Stimulated activated CD4-positive, alpha-beta T cell treated with anti-CD3 and anti-CD28 coated beads, Interleukin-12 subunit alpha, Interleukin-12 subunit beta, amount 100 ng/mL, for 4 hours (primary cell): ENCODE measurements around the gene HLCS.
"Not testable (repeated sequence)": the region's sequence is repeated elsewhere in the genome, so short reads cannot be mapped to it uniquely, and the experiment has no call there.

Experiments
- DNase-seq: peaks from one replicate; pipeline ENCODE4 v3.0.0-alpha.2; 2020

The HLCS gene

DNA sequence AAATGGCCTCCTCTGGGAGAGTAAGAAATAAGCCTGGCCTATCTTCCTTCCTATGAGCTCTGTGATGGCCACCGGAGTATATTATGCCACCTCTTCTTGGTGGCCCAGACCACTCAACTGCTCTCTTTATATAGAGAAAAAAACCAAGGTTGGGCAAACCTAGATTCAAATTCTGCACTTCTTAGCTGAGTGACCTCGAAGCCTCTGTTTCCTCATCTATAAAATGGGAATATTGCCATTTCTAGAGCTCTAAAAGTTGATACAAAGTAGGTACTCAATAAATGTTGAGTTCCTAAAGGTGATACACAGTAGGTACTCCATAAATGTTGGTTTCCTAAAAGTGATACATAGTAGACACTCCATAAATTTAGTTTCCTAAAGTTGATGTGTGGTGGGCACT, 120.7 kb downstream of the HLCS start:
- no peak for DNase-seq

DNA sequence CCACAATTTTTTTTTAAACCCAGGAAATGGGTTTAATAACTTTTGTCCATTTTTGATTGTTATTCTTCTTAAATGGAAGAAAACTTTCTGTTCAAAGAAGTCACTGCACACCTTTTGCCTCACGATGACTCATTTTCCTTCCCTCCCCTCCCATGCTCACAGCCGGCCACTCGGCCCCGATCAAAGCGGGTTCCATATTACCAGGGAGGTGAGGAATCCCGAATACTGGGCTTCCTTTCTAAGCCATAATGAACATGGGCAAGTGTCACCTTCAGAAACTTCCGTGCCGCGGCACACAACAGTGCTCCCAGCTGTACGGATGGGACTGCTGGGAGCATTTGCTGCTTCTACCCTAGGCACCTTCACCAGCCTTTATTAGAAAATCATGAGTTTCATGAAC, 121.4 kb downstream of the HLCS start:
- no peak for DNase-seq

DNA sequence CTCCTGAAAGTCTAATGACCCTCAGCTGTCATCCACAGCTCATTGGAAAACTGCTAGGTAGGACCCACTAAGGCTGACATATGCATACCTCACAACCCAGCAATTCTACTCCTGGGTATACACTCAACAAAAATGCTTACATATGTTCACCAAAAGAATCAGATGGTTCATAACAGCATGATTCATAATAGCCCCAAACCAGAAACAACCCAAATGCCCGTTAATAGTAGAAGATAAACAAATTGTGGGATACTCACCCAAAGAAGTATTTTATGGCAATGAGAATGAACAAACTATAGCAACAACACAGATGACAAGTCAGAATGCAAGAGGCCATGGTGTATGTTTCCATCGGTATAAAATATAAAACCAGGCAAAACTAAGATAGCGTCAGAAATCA, 124.6 kb downstream of the HLCS start:
- DNase-seq = no peak

DNA sequence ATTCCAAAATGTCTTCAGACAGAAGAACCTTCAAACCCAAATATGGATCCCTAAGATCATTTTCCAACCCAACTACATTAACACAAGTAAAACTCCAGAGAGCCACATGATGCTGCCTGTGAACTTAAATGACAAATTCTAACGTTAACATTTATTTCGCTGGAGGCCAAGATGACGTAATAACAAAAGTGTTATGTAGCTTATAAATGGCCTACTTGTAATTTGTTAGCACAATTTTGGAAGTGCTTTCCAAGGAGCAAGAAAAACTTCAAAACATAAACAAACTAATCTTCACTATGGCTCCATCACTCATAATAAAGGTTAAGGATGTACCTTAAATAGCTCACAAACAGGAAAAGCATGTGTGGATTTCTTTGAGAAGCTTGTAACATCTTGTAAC, 126.7 kb downstream of the HLCS start:
- DNase-seq = no peak

DNA sequence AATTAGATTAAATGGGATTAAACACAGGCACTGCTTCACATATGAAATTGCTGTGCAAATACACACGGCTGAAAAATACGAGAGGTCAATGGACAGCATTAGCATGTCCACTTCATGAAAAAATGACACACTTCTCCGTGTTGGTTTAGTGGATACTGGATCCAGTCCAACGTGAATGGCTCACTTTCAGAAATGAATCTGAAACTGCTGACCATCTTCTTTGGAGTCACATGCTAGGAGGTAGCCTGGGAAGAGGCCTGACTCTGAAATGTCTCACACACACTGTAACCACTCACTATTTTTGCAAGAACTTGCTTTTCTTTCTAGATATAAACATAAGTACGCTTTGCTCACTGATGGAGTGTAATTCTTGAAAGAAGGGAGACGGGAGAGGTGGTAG, 127.3 kb downstream of the HLCS start:
- DNase-seq = no peak

DNA sequence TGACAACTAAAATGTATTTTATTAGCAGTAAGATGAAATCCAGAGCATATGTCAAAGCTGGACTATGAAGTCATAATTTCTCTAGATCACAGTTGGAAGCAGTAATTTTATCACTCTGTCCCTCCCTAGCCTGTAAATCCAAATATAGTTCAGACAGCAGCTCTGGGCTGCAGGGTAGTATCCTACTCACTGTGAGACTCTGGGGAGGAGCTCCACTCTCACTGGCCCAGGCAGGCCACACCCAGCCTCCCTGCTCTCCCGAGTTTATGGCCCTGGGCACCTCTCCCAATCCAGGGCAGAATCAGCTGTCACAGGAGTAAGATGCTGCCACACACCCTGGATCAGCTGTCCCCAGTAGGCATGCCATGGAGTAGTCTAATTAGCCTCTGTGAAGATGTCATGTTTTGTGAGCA, 131.1 kb downstream of the HLCS start:
- DNase-seq = no peak

DNA sequence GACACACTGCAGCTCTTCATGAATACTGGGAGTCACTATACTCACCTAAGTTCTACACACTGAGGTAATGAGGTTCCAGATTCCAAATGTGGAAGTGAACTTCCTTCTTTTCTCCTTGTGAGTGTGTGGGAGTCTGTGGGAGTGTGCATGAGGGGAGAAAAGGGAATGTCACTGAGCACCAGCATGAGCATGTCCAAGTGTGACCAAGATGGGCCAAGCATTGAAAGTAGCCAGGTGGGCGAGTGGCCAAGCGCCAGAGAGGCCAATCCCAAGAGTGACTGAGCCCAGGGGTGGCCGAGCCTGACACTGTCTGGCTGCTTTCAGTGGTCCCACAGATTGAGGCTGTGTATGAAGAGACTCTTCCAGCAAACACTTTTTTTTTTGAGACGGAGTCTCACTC, 132.3 kb downstream of the HLCS start:
- no peak for DNase-seq

DNA sequence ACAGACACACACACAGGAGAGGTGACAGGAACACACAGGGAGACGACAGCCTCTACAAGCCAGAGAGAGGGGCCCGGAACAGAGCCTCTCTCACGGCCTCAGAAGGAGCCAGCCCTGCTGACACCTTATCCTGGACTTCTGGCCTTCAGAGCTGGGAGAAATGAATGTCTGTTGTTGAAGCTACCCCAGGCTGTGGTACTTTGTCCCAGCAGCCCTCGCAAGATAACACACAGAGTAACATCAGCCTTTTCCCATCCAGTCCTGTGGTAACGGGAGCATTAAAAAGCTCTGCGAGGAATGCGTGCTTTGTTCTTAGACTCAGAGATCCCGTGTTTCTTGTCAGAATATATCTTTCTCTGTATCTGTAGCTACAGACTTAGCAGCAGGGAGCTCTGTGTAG, 136.4 kb downstream of the HLCS start:
- no peak for DNase-seq

DNA sequence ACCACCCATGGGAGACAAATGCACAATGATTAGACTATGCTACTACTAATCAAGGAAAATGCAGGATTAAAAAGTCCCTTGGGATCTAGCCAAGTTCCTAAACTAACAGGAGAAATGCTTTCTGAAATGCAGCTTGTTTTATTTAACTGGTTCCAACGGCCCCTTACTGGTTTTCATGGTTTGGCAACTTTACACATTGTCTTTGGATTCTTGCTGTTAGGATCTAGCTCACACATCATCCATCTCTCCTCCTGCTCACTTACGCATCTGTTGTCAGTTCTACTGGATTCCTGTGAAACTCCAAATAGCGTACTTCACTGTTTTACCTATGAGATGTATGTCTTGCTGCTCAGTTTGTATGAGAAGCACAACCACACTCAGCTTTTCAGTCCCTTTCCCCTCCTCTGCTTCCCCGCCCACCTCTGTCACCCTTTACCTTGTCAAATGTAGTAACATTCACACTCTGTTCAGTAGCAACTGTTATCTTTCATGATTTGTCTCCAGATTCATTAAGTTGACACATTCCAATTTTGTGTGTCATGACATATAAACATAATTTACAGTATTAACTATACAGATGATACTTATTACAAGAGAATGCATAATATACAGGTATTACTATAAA, 137.5 kb downstream of the HLCS start:
- no peak for DNase-seq

DNA sequence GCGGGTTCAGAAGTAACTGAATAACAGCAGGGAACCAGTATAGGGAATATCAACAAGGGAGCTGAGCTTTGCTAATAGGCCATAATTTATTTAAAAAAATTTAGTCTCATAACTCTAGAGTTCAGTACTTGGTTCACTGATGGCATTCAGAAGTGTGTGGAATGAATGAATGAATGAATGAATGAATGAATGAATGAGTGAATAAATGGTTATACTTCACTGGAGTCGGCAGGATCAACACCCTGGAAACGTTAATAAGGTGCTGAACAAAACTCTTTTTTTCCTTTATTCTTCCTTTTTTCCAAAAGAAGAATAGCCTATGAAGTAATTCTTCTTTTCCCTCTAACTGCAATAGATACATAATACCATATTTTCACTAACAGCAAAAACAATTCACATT, 138.3 kb downstream of the HLCS start:
- DNase-seq = no peak

DNA sequence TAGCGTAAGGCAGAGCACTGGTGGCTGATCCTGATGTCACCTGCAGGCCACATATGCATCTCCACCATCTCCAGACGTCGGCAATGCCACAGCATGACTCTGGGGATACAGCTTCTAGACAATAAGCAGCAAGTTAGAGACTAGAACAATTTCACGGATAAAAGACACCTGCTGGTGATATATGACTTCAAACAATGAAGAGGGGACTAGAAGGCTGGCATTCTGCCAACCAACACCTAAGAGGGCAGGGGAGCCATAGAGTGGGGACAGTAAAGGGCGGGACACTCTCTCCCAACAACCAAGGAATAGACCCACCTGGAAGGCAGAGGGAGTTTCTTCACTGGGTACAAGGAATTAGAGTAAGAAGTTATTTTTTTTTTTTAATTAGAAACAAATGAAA, 140.8 kb downstream of the HLCS start:
- no peak for DNase-seq

DNA sequence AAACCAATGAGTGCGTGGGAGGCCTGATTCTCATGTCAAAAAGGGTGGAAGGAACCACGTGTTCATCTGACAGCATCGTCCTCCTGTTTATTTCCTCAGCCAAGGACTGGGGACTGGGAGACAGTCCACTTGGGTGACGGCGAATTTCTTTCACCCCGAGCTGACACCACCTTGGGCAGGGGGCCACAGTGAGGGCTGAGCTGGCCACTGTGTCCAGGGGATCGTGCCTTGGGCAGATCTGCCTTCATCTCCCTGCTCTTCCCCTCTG, 145.5 kb downstream of the HLCS start:
- DNase-seq = no peak

DNA sequence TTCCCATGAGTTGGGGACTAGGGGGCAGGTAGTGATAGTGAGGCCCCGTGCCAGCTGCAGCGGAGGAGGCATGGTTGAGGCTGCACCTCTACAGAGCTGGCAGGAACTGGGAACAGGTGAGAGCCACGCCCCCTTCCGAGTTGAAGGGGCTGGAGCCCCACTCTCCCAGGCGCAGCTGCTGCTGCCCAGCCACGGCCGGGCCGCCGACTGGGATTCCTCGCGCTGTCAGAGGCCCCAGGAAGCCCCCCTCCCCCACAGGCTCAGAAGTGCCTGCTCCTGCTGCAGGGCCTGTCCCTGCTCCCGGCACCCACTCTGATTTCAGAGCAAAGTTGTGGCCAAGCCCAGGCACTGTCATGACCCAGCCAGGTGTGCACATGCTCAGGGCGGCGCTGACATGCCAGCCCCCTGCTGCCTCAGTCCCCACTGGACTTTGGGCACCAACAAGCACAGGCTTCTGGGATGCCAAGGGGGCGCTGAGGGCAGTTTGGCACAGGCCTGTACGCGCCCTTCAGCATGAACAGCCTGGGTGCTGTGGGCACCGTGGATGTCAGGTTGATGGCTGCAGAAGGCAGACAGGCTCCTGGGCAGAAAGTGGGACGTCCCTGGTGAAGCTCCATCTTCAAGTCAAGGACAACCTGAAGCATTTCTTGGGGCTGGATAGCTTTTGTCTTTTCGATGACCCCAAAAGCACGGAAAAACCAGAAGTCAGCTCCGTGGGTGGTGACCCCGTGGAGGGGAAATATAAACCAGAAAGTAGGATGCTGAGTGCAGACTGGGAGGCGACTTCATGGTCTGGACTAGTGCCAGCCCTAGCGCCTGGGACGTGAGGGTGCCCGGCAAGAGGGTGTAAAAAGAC, 146.1 kb downstream of the HLCS start:
- no peak for DNase-seq

DNA sequence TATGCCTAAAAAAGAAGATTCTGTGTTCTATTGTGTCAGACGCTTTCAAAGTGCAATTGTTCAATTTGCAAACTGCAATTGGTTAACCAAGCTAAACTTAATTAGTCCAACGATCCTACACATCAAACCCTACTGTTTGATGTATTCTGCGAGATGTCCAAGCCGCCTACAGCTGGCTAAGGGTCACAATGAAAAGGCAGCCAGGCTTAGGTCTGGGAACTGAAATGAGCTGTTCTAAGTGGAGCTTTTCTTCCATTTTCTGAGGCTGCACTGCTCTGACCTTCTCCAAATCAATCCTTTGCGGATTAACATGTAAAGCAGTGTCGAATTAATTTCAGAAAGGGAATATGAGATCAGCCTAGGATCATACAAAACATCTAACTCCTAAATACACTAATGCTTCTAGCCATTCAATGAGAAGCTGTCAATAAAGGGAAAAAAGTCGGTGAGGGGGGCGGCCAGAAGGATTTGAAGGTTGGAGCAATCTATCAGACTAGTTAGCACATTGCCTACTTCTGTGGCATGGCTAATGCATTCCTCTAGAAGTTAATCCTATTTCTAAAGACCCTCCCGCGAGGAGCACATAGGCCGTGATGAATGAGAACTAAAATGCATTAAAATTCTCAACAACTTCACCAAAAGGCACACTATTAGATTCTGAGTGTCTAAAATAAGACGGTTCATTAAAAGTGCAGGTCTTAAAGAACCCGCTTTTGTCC, 148.6 kb downstream of the HLCS start:
- DNase-seq = no peak

DNA sequence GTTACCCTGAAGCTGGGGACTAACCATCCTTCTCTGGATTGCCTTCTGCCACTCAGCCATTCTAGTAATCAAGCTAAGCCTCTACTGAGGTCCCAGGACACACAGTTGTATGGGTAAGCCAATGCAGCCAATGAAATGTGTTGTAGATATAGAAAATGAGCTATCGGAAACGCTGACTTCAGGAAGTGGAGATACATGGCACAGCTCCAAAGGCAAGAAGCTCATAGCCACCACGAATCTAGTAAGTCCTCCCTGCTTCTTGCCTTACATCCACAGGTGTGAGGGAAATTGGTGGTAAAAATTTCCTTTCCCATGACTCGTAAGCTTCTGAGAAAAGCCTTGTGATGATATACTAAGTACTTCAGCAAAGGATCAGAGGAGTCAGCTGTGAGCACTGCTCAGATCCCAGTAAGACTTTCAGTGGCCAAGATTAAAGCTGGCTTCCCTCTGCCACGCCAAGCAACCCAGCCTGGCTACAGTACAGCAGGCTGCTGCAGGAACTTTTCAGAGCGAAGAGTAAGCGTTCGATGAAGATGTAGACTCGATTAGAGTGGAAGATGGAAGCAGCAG, 149.8 kb downstream of the HLCS start:
- no peak for DNase-seq

DNA sequence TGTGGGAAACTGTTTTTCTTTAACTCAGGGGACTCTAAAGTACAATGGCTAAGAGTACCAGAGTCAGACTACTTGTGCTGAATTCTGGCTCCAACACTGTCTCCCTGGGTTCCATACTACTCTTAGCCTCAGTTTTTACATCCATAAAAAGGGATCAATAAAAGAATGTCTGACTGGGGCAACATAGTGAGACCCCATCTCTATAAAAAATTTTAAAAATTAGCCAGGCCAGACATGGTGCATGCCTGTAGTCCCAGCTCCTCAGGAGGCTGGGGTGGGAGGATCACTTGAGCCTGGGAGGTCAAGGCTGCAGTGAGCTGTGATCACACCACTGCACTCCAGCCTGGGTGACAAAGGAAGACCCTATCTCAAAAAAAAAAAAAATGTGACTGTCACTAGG, 150.4 kb downstream of the HLCS start:
- not testable (repeated sequence) for DNase-seq

DNA sequence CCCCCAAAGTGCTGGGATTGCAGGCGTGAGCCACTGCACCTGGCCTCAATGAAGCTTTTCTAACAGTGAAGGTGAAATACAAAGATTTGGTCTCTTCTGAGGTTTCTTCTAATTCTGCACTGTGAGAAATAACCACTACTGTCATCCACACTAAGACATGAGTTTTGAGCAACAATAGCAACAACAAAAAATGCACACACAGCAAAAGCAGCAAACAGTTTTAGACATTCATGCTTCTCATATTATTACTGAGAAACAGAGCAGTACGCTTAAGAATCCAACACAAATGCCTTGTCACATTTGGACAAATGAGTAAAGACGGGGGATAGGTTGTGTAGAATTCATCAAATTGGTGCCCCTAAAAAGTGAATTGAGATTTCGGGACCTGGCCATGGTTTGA, 151.2 kb downstream of the HLCS start:
- DNase-seq = no peak

DNA sequence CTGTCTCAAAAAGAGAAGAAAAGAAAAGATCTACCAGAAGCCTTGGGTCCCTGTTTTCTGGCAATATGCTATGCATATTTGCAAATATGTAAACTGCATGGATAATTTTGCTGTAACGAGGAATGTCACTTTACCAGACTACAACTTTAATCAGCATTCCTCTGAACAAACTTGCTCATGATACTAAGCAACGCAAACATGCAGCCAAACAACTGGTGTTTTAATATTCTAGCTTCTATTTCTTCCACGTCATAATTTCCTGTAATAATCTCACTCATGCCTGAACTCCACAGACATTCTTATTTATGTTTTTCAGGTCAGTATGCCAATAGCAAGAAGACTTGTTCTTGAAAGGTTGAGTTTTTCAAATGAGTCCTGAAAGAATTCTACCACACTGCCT, 153.4 kb downstream of the HLCS start:
- DNase-seq = no peak

DNA sequence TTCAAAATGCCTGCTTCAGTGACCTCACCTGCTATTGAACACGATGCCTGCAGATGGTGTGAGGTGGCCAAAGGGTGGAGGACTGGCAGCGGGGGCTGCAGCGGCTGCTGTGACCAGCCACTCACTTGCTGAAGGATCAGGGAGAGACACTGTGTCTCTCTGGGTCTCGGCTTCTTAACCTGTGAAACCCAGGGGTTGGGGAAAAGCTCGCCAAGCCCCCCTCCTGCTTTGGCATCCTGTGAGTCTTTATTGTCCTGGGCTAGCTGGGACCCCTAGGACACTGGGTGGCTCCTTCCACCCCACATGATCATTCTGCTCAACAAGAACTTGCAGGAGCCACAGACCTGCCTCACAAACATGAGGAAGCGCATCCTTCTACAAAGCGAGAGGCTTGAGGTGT, 154.7 kb downstream of the HLCS start:
- no peak for DNase-seq

DNA sequence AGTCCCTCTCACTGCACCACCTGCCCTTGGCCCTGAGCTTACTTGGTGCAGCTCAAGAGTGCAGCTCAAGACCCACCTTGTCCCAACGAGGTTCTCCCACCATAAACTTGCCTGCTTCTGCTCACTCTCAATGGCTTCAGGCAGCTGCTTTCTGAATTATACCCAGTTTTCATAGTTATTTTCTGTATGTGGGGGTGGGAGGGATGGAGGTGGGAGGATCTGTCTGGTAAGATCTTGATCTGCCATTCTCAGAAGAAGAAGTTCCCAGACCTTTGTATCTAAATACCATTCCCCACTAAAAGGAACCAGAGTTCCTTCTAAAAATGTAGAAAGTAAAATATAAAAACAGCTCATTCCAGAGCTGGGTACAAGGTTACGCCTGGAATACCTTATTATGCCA, 156.0 kb downstream of the HLCS start:
- DNase-seq = no peak

DNA sequence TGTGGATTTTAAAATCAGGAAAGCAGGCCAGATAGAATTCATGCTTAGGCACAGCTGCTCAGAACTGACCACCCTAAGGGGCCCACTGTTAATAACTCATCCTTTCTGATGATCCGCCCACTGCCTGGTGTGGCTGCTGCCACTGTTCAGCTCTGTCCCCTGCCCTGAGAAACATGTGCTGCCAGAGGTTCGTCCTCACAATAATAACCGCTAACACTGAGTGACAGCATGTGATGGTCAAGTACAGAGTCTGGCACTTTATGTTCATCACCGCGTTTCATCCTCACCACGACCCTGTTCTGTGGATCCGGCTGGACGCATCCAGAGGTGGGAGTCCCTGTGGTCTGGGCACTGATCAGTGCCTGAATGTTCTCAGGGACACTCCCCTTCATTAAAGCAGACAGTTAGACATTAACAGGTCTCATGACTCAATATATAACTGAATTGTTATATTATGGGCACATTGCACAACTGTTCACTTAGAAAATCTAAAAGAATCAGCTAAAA, 159.0 kb downstream of the HLCS start:
- DNase-seq = no peak

DNA sequence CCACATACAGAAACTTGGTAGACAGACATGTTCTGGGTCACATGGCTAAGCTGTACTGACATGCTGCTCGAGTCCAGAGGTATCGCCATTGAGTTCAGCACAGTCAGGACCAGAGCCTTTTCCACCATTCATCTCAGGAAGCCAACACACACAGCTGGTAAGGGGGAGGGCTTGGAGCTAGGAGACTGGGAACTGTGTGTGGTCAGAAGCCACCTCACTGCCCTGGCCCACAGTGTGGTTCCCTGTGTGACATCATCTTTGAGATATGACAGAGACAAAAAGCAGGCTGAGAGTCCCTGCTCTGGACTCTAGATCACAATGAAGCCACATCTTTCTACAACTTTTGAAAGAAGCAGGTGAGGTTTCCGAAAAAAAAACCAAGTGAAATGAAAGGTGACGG, 160.4 kb downstream of the HLCS start:
- DNase-seq = no peak

DNA sequence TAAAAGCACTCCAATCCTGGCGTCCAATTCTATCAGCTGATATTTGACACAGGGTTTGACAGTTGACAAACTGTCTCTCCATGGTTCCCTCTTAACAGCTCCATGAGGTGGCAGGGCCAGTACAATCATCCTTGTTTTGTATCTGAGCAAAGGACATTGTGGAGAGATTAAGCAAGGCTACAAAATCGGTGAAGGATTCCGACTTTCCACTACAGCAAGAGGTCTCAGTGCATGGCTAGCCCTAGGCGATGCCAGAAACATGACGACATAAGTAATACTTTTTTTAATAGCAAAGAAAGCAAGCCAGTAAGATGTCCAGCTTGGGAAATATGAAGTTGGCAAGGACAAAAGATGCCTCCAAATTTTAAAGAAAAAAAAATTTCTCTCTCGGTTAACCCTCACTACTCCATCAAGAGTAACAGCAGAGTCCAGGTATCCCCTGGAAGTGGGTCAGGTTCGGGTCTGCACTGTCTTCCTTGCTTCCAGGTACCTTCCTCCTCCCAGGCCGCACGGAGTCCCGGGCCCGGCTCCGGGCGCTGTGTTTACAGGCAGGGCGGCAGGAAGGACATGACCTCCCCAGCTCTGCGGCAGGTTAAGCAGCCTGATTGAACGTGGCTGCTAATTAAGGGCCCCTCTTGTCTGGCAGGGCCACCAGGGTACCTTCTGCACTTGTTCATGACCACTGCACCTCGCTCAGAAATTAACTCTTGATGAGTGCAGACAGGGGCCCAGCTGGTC, 161.4 kb downstream of the HLCS start:
- DNase-seq = no peak
